GM12873 (cell line): Measurements from ENCODE around the gene KIAA1586.

ENCODE experiments used
- TF ChIP-seq, protein P1 (sequence below): IDR thresholded peaks from 2 replicates; pipeline ENCODE4 v1.5.1; 2012; ENCODE audit warnings: low read depth, mild to moderate bottlenecking, moderate library complexity, low read length, control low read depth; ENCODE audit not compliant: insufficient read depth; ENCODE audit errors: missing control alignments

KIAA1586 gene

DNA sequence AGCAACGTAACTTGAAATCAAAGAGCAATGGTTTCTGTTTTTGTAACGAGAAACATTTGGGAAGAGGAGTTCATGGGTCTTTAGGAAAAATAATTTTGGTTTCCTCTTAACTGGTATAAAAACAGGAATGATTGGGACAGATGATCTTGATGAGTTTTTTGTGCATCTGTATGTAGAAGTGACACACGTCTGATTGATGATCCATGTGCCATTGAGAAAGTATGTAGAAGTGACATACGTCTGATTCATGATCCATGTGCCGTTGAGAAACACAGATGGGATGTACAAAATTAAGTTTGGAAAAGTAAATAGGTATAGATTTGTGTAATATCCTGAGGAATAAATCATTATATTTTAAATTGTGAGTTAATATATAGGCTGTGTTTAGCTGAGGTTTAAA, 2.1 kb downstream of the KIAA1586 start:
- TF ChIP-seq, protein P1, sequence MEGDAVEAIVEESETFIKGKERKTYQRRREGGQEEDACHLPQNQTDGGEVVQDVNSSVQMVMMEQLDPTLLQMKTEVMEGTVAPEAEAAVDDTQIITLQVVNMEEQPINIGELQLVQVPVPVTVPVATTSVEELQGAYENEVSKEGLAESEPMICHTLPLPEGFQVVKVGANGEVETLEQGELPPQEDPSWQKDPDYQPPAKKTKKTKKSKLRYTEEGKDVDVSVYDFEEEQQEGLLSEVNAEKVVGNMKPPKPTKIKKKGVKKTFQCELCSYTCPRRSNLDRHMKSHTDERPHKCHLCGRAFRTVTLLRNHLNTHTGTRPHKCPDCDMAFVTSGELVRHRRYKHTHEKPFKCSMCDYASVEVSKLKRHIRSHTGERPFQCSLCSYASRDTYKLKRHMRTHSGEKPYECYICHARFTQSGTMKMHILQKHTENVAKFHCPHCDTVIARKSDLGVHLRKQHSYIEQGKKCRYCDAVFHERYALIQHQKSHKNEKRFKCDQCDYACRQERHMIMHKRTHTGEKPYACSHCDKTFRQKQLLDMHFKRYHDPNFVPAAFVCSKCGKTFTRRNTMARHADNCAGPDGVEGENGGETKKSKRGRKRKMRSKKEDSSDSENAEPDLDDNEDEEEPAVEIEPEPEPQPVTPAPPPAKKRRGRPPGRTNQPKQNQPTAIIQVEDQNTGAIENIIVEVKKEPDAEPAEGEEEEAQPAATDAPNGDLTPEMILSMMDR: no peak

DNA sequence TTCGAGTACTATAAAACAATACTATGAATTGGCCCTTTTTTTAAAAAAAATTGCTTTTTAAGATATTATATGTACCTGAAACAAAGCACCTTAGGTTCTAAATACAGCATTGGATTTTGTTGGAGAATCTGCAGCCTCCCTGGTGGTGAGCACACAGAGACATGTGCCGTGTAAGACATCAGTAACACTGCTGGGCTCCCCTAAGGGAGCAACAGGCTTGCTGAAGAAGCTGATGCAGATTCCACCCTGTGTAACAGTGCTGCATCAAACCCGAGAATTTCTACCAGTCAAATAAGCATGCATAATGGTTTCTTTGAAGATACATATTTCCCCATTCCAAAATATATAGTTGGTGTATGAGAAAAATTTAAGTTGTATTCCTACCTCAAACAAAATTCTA, 17.4 kb downstream of the KIAA1586 start:
- TF ChIP-seq, protein P1: no peak

- TF ChIP-seq, protein P1: no peak
These were observed 18.3 kb downstream of the KIAA1586 start for GRCh38 chr6:57064809-57065208.

GRCh38 chr6:57068061-57068460, 21.6 kb downstream of the KIAA1586 start:
- TF ChIP-seq, protein P1: no peak

DNA sequence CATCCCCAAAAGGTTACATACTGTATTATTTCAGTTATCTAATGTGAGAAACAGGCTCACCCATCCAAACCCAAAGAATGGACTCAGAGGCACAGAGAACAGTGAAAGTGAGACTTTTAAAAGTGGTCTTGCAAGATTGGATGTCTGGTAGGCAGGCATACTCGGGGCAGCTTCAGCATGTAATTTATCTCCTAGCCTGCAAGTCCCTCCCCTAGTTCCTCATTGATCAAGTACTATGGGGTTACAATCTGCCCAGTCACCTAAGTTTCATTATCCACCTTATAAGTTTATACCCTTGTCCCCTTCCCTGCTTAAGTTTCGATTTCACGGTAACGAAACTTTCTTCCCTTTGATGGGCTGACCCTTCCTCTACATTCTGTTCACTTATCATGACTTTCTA, 22.7 kb downstream of the KIAA1586 start:
- TF ChIP-seq, protein P1: no peak

GRCh38 chr6:57069920-57070331, 23.4 kb downstream of the KIAA1586 start:
- TF ChIP-seq, protein P1: no peak

GRCh38 chr6:57072108-57072507, 25.6 kb downstream of the KIAA1586 start:
- TF ChIP-seq, protein P1: no peak
